ENCODE data around the gene TACC2.

Gene TACC2

GRCh38 chr10:122285506-122286444 is 296.8 kb downstream of the TACC2 start:
- H3K9ac ChIP-seq (ENCODE audit: low read length), result no peak overlapping the region
- H3K27me3 ChIP-seq (ENCODE audit: control insufficient read depth, insufficient read depth, low read length), result no peaks in the 10 kb centered on the region
- H3K4me1 ChIP-seq (ENCODE audit: control insufficient read depth, insufficient read depth, low read length), result peaks cover 8% of the 10 kb centered on the region
- no peaks in the 10 kb centered on the region for H3K9me3 ChIP-seq (ENCODE audit: control insufficient read depth, low read length)
- H3K4me3 ChIP-seq (ENCODE audit: low read length), result no peak overlapping the region
- H3K36me3 ChIP-seq (ENCODE audit: control insufficient read depth, insufficient read depth, low read length), result no peaks in the 10 kb centered on the region

- no peak overlapping the region for H3K4me3 ChIP-seq (ENCODE audit: low read length)
- H3K36me3 ChIP-seq (ENCODE audit: control insufficient read depth, insufficient read depth, low read length), result no peaks in the 10 kb centered on the region
- peaks cover 8% of the 10 kb centered on the region for H3K4me1 ChIP-seq (ENCODE audit: control insufficient read depth, insufficient read depth, low read length)
- H3K9ac ChIP-seq (ENCODE audit: low read length), result no peak overlapping the region
- H3K27me3 ChIP-seq (ENCODE audit: control insufficient read depth, insufficient read depth, low read length), result no peaks in the 10 kb centered on the region
- H3K9me3 ChIP-seq (ENCODE audit: control insufficient read depth, low read length), result no peaks in the 10 kb centered on the region
These were observed 297.9 kb downstream of the TACC2 start for GRCh38 chr10:122286867-122287266.

- peaks cover 8% of the 10 kb centered on the region for H3K4me1 ChIP-seq (ENCODE audit: control insufficient read depth, insufficient read depth, low read length)
- no peak overlapping the region for H3K4me3 ChIP-seq (ENCODE audit: low read length)
- H3K9ac ChIP-seq (ENCODE audit: low read length), result no peak overlapping the region
- no peaks in the 10 kb centered on the region for H3K36me3 ChIP-seq (ENCODE audit: control insufficient read depth, insufficient read depth, low read length)
- no peaks in the 10 kb centered on the region for H3K27me3 ChIP-seq (ENCODE audit: control insufficient read depth, insufficient read depth, low read length)
- no peaks in the 10 kb centered on the region for H3K9me3 ChIP-seq (ENCODE audit: control insufficient read depth, low read length)
These were observed 298.6 kb downstream of the TACC2 start for GRCh38 chr10:122287570-122287969.

GRCh38 chr10:122288262-122288661 is 299.3 kb downstream of the TACC2 start:
- no peaks in the 10 kb centered on the region for H3K36me3 ChIP-seq (ENCODE audit: control insufficient read depth, insufficient read depth, low read length)
- H3K9ac ChIP-seq (ENCODE audit: low read length), result no peak overlapping the region
- peaks cover 13% of the 10 kb centered on the region for H3K4me1 ChIP-seq (ENCODE audit: control insufficient read depth, insufficient read depth, low read length)

GRCh38 chr10:122288917-122289316 is 300.0 kb downstream of the TACC2 start:
- no peak overlapping the region for H3K4me3 ChIP-seq (ENCODE audit: low read length)
- no peaks in the 10 kb centered on the region for H3K27me3 ChIP-seq (ENCODE audit: control insufficient read depth, insufficient read depth, low read length)
- H3K9me3 ChIP-seq (ENCODE audit: control insufficient read depth, low read length), result no peaks in the 10 kb centered on the region
- peaks cover 20% of the 10 kb centered on the region for H3K4me1 ChIP-seq (ENCODE audit: control insufficient read depth, insufficient read depth, low read length)
- no peaks in the 10 kb centered on the region for H3K36me3 ChIP-seq (ENCODE audit: control insufficient read depth, insufficient read depth, low read length)
- no peak overlapping the region for H3K9ac ChIP-seq (ENCODE audit: low read length)

More at GRCh38 chr10:122288262-122288661, 299.3 kb downstream of the TACC2 start:
- Histone ChIP-seq H3K27me3 (ENCODE audit: control insufficient read depth, insufficient read depth, low read length) (no peaks in the 10 kb centered on the region), H3K4me3 (ENCODE audit: low read length) (no peak overlapping the region), H3K9me3 (ENCODE audit: control insufficient read depth, low read length) (no peaks in the 10 kb centered on the region)

- peaks cover 34% of the 10 kb centered on the region for H3K4me1 ChIP-seq (ENCODE audit: control insufficient read depth, insufficient read depth, low read length)
- no peak overlapping the region for H3K4me3 ChIP-seq (ENCODE audit: low read length)
- H3K9ac ChIP-seq (ENCODE audit: low read length), result no peak overlapping the region
- H3K36me3 ChIP-seq (ENCODE audit: control insufficient read depth, insufficient read depth, low read length), result no peaks in the 10 kb centered on the region
- no peaks in the 10 kb centered on the region for H3K9me3 ChIP-seq (ENCODE audit: control insufficient read depth, low read length)
- no peaks in the 10 kb centered on the region for H3K27me3 ChIP-seq (ENCODE audit: control insufficient read depth, insufficient read depth, low read length)
These were observed 301.4 kb downstream of the TACC2 start for GRCh38 chr10:122290334-122290733.

GRCh38 chr10:122290833-122291532 is 302.0 kb downstream of the TACC2 start:
- Histone ChIP-seq H3K9me3 (ENCODE audit: control insufficient read depth, low read length) (no peaks in the 10 kb centered on the region), H3K36me3 (ENCODE audit: control insufficient read depth, insufficient read depth, low read length) (no peaks in the 10 kb centered on the region), H3K4me3 (ENCODE audit: low read length) (no peak overlapping the region), H3K4me1 (ENCODE audit: control insufficient read depth, insufficient read depth, low read length) (peaks cover 32% of the 10 kb centered on the region), H3K9ac (ENCODE audit: low read length) (no peak overlapping the region), H3K27me3 (ENCODE audit: control insufficient read depth, insufficient read depth, low read length) (no peaks in the 10 kb centered on the region)

- Histone ChIP-seq H3K9me3 (ENCODE audit: control insufficient read depth, low read length) (no peaks in the 10 kb centered on the region), H3K36me3 (ENCODE audit: control insufficient read depth, insufficient read depth, low read length) (no peaks in the 10 kb centered on the region), H3K9ac (ENCODE audit: low read length) (no peak overlapping the region), H3K27me3 (ENCODE audit: control insufficient read depth, insufficient read depth, low read length) (no peaks in the 10 kb centered on the region), H3K4me3 (ENCODE audit: low read length) (no peak overlapping the region), H3K4me1 (ENCODE audit: control insufficient read depth, insufficient read depth, low read length) (peaks cover 31% of the 10 kb centered on the region)
These were observed 302.8 kb downstream of the TACC2 start for GRCh38 chr10:122291739-122292138.

- Histone ChIP-seq H3K27me3 (ENCODE audit: control insufficient read depth, insufficient read depth, low read length) (no peaks in the 10 kb centered on the region), H3K36me3 (ENCODE audit: control insufficient read depth, insufficient read depth, low read length) (no peaks in the 10 kb centered on the region), H3K9me3 (ENCODE audit: control insufficient read depth, low read length) (no peaks in the 10 kb centered on the region), H3K4me1 (ENCODE audit: control insufficient read depth, insufficient read depth, low read length) (peaks cover 28% of the 10 kb centered on the region), H3K4me3 (ENCODE audit: low read length) (no peak overlapping the region), H3K9ac (ENCODE audit: low read length) (no peak overlapping the region)
These were observed 303.4 kb downstream of the TACC2 start for GRCh38 chr10:122292376-122292775.

GRCh38 chr10:122293156-122293960 is 304.4 kb downstream of the TACC2 start:
- Histone ChIP-seq H3K9me3 (ENCODE audit: control insufficient read depth, low read length) (no peaks in the 10 kb centered on the region), H3K4me1 (ENCODE audit: control insufficient read depth, insufficient read depth, low read length) (peaks cover 27% of the 10 kb centered on the region), H3K4me3 (ENCODE audit: low read length) (no peak overlapping the region), H3K9ac (ENCODE audit: low read length) (no peak overlapping the region), H3K36me3 (ENCODE audit: control insufficient read depth, insufficient read depth, low read length) (no peaks in the 10 kb centered on the region), H3K27me3 (ENCODE audit: control insufficient read depth, insufficient read depth, low read length) (peaks cover 3% of the 10 kb centered on the region)

- Histone ChIP-seq H3K9me3 (ENCODE audit: control insufficient read depth, low read length) (no peaks in the 10 kb centered on the region), H3K9ac (ENCODE audit: low read length) (no peak overlapping the region), H3K27me3 (ENCODE audit: control insufficient read depth, insufficient read depth, low read length) (peaks cover 7% of the 10 kb centered on the region), H3K4me3 (ENCODE audit: low read length) (no peak overlapping the region), H3K36me3 (ENCODE audit: control insufficient read depth, insufficient read depth, low read length) (no peaks in the 10 kb centered on the region), H3K4me1 (ENCODE audit: control insufficient read depth, insufficient read depth, low read length) (peaks cover 27% of the 10 kb centered on the region)
These were observed 305.0 kb downstream of the TACC2 start for GRCh38 chr10:122293961-122294380.

Measured in mucosa of stomach (tissue), 1 donor.